Prostate gland (tissue), 2 donors: ENCODE data around the gene ROR1. TPM values are rescaled to one million over a fixed set of nuclear protein-coding genes. Genes with fewer than 3 reads are reported as not detected.

Source experiments
- DNase-seq: peaks from one replicate; pipeline ENCODE4 v3.0.0-alpha.2; 2019; ENCODE audit warnings: low spot score
- H3K27ac ChIP-seq, 2 donors: fragments of 200-600 bp; sonication (generic); 2 replicates each; pipeline ENCODE4 v1.5.1; 2017 to 2019
- H3K27me3 ChIP-seq: fragments of 200-600 bp; sonication (generic); replicated peaks from 2 replicates; pipeline ENCODE4 v1.5.1; 2019; ENCODE audit not compliant: insufficient read depth
- H3K36me3 ChIP-seq, 2 donors: fragments of 200-600 bp; sonication (generic); 1 replicate in 1 of 2; 2 replicates in 1 of 2; pipeline versions ENCODE4 v1.5.1 to v1.8.1; 2017 to 2019
- H3K4me1 ChIP-seq: fragments of 200-600 bp; sonication (generic); replicated peaks from 2 replicates; pipeline ENCODE4 v1.5.1; 2019
- H3K4me3 ChIP-seq, 2 donors: fragments of 200-600 bp; sonication (generic); 2 replicates each; pipeline ENCODE4 v1.5.1; 2017 to 2019
- H3K9me3 ChIP-seq: fragments of 200-600 bp; sonication (generic); 2 replicates; pipeline ENCODE4 v1.5.1; 2017
- CTCF ChIP-seq, 4 experiments: fragments of 200-600 bp in 2 of 4; fragments of 450-650 bp in 2 of 4; sonication (generic) in 2 of 4; IDR thresholded peaks; 1 replicate in 3 of 4; 2 replicates in 1 of 4; pipeline ENCODE4 v1.5.1; 2016 to 2019; ENCODE audit warnings: antibody characterized with exemption in 4 of 4, mild to moderate bottlenecking in 2 of 4, moderate library complexity in 2 of 4
- POLR2A ChIP-seq: fragments of 450-650 bp; IDR thresholded peaks from one replicate; pipeline ENCODE4 v1.6.1; 2016; ENCODE audit warnings: antibody characterized with exemption, mild to moderate bottlenecking
- POLR2AphosphoS5 ChIP-seq: sonication (generic); formaldehyde crosslinking; IDR thresholded peaks from one replicate; pipeline ENCODE4 v1.6.1; 2017; ENCODE audit warnings: antibody characterized with exemption
- WGBS: methylation state at CpG from one replicate; pipeline ENCODE4 v1.1.5; 2018; 5-methylcytosine and 5-hydroxymethylcytosine counted together
- intact Hi-C: fragments of 100-400 bp; cut with DNase I; formaldehyde crosslinking; loops from one replicate; pipeline ENCODE4 v1.14.2; 2022
- total RNA-seq, 2 donors: library from RNA; depleted of rRNA; stranded (reverse); fragments of >200 nt; gene quantifications; one replicate each; pipeline ENCODE4 v1.1.0, GENCODE V29; 2016

The ROR1 gene
- total RNA-seq, 2 donors from 2014 or later: 7.3 to 11.1 TPM

DNA sequence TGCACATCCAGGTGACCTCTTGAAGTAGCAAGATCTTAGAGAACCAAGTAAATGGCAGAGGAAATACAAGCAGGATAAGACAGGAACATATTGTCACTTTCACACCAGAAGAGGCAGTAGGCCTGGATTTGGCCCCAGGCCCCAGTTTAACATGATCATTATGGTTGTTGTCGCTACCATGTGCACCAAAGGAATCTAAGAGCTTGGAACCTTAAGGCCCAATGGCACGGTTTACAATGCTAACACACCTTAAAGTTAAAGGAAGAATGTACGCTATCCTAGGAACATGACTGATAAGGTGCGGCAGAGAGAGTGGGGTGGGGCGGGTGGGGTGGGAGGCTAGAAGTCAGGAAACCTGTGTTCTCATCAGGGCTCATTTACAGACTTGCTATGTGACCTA is 147.5 kb downstream of the ROR1 start:
- TF ChIP-seq POLR2A: no peak
- no peak for TF ChIP-seq CTCF (IDR thresholded peaks at IDR 0.05)
- no peak for TF ChIP-seq POLR2AphosphoS5
- WGBS: 86% methylated on average over 5 of the region's 5 CpGs
- no peaks in the 10 kb centered on the region for H3K36me3 ChIP-seq
- no peak for DNase-seq
- no peak overlapping the region for H3K4me3 ChIP-seq
- no peaks in the 10 kb centered on the region for H3K4me1 ChIP-seq
- no peaks in the 10 kb centered on the region for H3K27me3 ChIP-seq
- H3K27ac ChIP-seq: no peak overlapping the region
- H3K9me3 ChIP-seq: no peaks in the 10 kb centered on the region
- intact Hi-C loops: loop anchor here (5.0 kb wide), 1 partner anchor 216 kb away; no protein-coding TSS in a partner anchor

GRCh38 chr1:63921802-63922201 is 148.0 kb downstream of the ROR1 start:
- Histone ChIP-seq H3K4me1 (no peaks in the 10 kb centered on the region), H3K9me3 (no peaks in the 10 kb centered on the region), H3K27ac (no peak overlapping the region), H3K27me3 (no peaks in the 10 kb centered on the region), H3K36me3 (no peaks in the 10 kb centered on the region), H3K4me3 (no peak overlapping the region)
- TF ChIP-seq CTCF (IDR thresholded peaks at IDR 0.05): no peak
- no peak for TF ChIP-seq POLR2A
- no peak for TF ChIP-seq POLR2AphosphoS5
- no peak for DNase-seq
- intact Hi-C loops: loop anchor here (5.0 kb wide), 1 partner anchor 215 kb away; no protein-coding TSS in a partner anchor

DNA sequence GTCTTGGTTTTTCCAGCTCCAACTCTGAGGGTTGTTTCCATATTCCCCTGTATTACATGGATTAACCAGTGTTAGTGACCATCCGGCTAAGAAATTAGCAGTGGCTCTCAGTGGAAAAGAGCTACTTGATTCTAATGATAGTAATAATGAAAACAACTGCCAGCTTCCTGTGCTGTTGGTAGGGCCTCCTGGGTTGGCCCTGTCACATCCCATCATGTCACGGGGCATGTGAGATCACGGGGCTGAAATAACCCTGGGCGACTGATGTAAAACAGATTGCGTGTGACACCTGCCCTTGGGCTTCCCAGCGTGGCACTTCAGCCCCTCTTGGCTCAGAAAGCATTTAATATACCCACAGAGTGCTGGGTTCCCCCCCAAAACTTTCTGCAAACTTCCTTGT is 149.0 kb downstream of the ROR1 start:
- H3K27me3 ChIP-seq: no peaks in the 10 kb centered on the region
- 90% methylated on average over 6 of the region's 6 CpGs for WGBS
- TF ChIP-seq POLR2A (no peak), CTCF (IDR thresholded peaks at IDR 0.05) (no peak), POLR2AphosphoS5 (no peak)
- no peak overlapping the region for H3K4me3 ChIP-seq
- no peak for DNase-seq
- no peaks in the 10 kb centered on the region for H3K4me1 ChIP-seq
- intact Hi-C loops: loop anchor here (5.0 kb wide), 1 partner anchor 214 kb away; no protein-coding TSS in a partner anchor
- no peaks in the 10 kb centered on the region for H3K36me3 ChIP-seq
- H3K27ac ChIP-seq: no peak overlapping the region
- no peaks in the 10 kb centered on the region for H3K9me3 ChIP-seq

GRCh38 chr1:63923302-63923701 is 149.5 kb downstream of the ROR1 start:
- intact Hi-C loops: loop anchor here (5.0 kb wide), 1 partner anchor 214 kb away; no protein-coding TSS in a partner anchor
- Histone ChIP-seq H3K27me3 (no peaks in the 10 kb centered on the region), H3K4me1 (no peaks in the 10 kb centered on the region), H3K36me3 (no peaks in the 10 kb centered on the region), H3K27ac (no peak overlapping the region), H3K9me3 (no peaks in the 10 kb centered on the region), H3K4me3 (no peak overlapping the region)
- DNase-seq: no peak
- TF ChIP-seq CTCF (IDR thresholded peaks at IDR 0.05) (no peak), POLR2AphosphoS5 (no peak), POLR2A (no peak)
- WGBS: 96% methylated on average over 2 of the region's 2 CpGs

DNA sequence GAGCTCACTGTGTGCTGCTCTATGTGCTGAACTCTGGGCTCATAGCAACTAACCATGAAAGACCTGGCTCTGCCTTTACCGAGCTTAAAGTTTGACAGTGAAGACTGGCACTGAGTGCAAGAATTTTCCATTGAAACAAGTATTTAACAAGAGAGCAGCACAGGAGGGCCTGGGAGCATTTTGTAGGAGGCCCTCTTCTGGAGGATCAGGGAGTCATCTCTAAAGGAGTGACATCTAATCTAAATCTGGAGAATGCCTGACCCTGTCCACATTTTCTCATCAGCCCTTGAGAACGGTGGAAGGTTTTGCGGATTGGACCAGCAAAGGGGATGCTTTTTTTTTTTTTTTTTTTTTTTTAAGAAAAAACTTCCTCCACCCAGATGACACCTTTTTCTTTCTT is 150.8 kb downstream of the ROR1 start:
- Histone ChIP-seq H3K4me3 (no peak overlapping the region), H3K36me3 (no peaks in the 10 kb centered on the region), H3K27ac (no peak overlapping the region), H3K9me3 (no peaks in the 10 kb centered on the region), H3K4me1 (peaks cover 9% of the 10 kb centered on the region), H3K27me3 (no peaks in the 10 kb centered on the region)
- WGBS: 87% methylated on average over 3 of the region's 3 CpGs
- DNase-seq: no peak
- intact Hi-C loops: loop anchor here (5.0 kb wide), 1 partner anchor 213 kb away; no protein-coding TSS in a partner anchor
- TF ChIP-seq CTCF (IDR thresholded peaks at IDR 0.05) (no peak), POLR2AphosphoS5 (no peak)
